Measurements from ENCODE around the gene HOXB13. TPM values are rescaled to one million over a fixed set of nuclear protein-coding genes. Genes with fewer than 3 reads are reported as not detected.

Gene HOXB13
- total and polyA plus RNA-seq, 2 of the 13 experiments (the other 11 are each of a cell fraction or from before 2014, with no cell fraction given), result not detected

- no peak for TF ChIP-seq ZFYVE20 (CRISPR knock-in tag; IDR thresholded peaks at IDR 0.05; ENCODE audit: borderline replicate concordance, low read depth)
- no peak for TF ChIP-seq FOXO1 (CRISPR knock-in tag; IDR thresholded peaks at IDR 0.05)
- no peak for TF ChIP-seq ZNF556 (CRISPR knock-in tag; IDR thresholded peaks at IDR 0.05; ENCODE audit: borderline replicate concordance)
- no peak for TF ChIP-seq NONO (IDR thresholded peaks at IDR 0.05)
- no peak for TF ChIP-seq NONO (CRISPR knock-in tag; conservative IDR thresholded peaks at IDR 0.05)
- TF ChIP-seq MED1 (CRISPR knock-in tag; IDR thresholded peaks at IDR 0.05), result no peak
- TF ChIP-seq RORA (CRISPR knock-in tag; IDR thresholded peaks at IDR 0.05), result no peak
- TF ChIP-seq BCL3 (CRISPR knock-in tag; IDR thresholded peaks at IDR 0.05), result no peak
- no peak for TF ChIP-seq RBFOX2 (IDR thresholded peaks at IDR 0.05; ENCODE audit: low read depth, low read length)
- no peak for TF ChIP-seq HOXA3 (CRISPR knock-in tag; IDR thresholded peaks at IDR 0.05)
- no peak for TF ChIP-seq ZNF629 (CRISPR knock-in tag; conservative IDR thresholded peaks at IDR 0.05)
- TF ChIP-seq ZBTB1 (CRISPR knock-in tag; IDR thresholded peaks at IDR 0.05; ENCODE audit: borderline replicate concordance), result no peak
- no peak for TF ChIP-seq LRRFIP1 (CRISPR knock-in tag; conservative IDR thresholded peaks at IDR 0.05)
- TF ChIP-seq E2F1 (CRISPR knock-in tag; IDR thresholded peaks at IDR 0.05), result no peak
- TF ChIP-seq KLF15 (CRISPR knock-in tag; IDR thresholded peaks at IDR 0.05; ENCODE audit: borderline replicate concordance), result no peak
- TF ChIP-seq DBP (CRISPR knock-in tag; IDR thresholded peaks at IDR 0.05; ENCODE audit: not compliant biosample characterization), result no peak
- TF ChIP-seq ZFP90 (CRISPR knock-in tag; IDR thresholded peaks at IDR 0.05; ENCODE audit: borderline replicate concordance), result no peak
- TF ChIP-seq NFYC (CRISPR knock-in tag; IDR thresholded peaks at IDR 0.05), result no peak
- peak; percentile 53; the same call in 1 of the 2 replicates for TF ChIP-seq ZNF710 (CRISPR knock-in tag; IDR thresholded peaks at IDR 0.05; ENCODE audit: borderline replicate concordance)
These were observed 50.2 kb downstream of the HOXB13 start (continued) for GRCh38 chr17:48678141-48678971.

All from HepG2 (cell line).